Myocyte (in vitro differentiated cells): ENCODE data around the gene KRTAP10-3. TPM values are rescaled to one million over a fixed set of nuclear protein-coding genes. Genes with fewer than 3 reads are reported as not detected.

Source experiments
- DNase-seq: peaks from one replicate; pipeline ENCODE4 v3.0.0-alpha.2; 2012; ENCODE audit warnings: low read depth
- total RNA-seq: library from RNA; depleted of rRNA; stranded (reverse); fragments of >200 nt; gene quantifications from 2 replicates; pipeline ENCODE4 v1.2.3, GENCODE V29; 2014

The KRTAP10-3 gene
- total RNA-seq, 1 donor from 2014 or later: not detected

GRCh38 chr21:44519346-44520325, 39.0 kb downstream of the KRTAP10-3 start:
- no peak for DNase-seq

GRCh38 chr21:44518686-44519085, 39.9 kb downstream of the KRTAP10-3 start:
- no peak for DNase-seq

GRCh38 chr21:44517175-44517899, 41.3 kb downstream of the KRTAP10-3 start:
- DNase-seq: no peak

GRCh38 chr21:44516828-44517174, 41.8 kb downstream of the KRTAP10-3 start:
- no peak for DNase-seq

DNA sequence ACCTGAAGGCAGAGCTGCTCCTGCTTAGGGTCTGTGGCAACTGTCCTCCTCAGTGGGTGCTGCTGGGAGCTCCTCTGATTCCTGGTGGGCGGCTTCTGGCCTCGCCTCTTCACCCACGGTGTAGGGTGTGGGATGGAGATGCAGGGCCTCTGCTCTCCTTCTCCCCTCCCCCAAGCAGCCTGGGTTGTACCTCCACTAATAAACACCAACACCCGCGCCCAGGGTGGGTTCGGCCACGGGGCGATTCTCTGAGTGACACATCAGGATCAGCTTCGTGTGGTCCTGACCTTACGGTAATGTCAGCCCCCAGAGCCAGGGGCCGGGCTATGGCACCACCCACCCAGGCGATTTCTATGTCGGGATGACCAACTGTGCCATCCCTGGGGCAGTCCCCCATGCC, 42.3 kb downstream of the KRTAP10-3 start:
- DNase-seq: no peak

GRCh38 chr21:44515359-44516165, 43.0 kb downstream of the KRTAP10-3 start:
- DNase-seq: no peak

- DNase-seq: no peak
Measured at GRCh38 chr21:44514746-44515358, 43.7 kb downstream of the KRTAP10-3 start.

DNA sequence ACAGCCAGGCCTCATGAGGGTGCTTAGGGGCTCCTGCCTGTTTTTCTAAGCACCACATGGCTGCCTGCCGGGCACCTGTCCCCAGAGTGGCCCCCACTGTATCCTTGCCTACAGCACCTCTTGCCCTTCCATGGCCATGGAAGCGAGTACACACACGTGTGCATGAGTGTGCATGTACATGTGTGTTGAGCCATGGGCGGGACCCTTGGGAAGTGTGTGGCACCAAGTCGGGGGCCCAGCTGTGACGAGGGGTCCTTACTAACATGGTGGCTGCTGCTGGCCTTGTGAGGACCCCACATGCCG, 44.4 kb downstream of the KRTAP10-3 start:
- no peak for DNase-seq

GRCh38 chr21:44513389-44514217, 45.0 kb downstream of the KRTAP10-3 start:
- no peak for DNase-seq

DNA sequence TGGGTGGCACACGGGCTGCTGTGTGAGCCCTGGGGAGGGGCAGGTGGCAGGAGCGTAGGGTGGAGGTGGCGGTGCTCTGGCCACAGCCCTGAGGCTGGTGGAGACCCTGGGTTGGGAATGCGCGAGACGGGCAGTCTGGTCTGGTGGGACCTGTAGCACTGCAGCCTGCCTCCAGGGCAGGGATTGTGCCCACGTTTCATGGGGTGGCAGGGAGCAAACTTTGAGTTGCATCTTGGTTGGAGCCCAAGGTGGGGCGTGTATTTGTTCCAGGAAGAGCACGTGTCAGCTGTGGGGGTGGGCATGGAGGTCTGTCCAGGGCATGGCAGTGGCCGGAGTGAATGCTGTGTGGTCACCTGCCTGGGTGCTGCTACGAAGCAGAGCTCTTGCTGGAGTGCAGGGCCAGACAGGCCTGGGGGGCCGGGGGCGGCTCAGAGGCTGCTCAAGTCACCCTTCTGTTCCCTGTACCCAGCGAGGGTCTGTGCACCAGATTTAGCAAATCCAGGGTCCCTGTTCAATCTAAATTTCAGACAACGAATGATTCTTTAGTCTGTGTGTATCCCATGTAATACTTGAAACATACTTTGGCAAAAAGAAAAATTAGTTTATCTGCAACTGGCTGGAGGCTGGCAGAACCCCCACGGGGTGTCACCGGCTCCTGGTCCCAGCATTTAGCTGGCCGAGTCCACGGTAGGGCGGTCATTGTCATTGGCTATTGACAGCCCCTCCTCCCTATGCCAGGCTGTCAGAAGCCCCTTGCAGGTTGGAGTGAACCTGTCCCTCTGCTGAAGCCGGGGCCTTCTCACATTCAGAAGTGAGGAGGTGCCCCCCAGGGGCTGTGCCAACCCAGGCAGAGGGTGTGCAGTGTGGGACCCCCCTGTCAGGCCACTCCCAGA, 45.9 kb downstream of the KRTAP10-3 start:
- DNase-seq: no peak

DNA sequence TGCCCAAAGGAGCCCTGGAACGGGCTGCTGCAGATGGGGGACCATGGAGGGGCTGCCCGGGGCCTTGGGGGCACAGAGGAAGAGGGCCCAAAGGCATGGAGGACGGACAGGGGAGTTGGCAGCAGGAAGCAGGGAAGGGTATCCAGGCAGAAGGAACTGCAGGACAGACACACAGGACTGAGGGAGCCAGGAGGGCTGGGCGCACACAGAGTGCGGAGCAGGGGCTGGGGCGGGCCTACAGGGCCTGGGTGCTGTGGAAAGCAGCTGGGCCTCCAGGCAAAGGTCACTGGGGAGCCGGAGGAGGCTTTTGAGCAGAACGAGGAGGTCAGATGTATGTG, 46.7 kb downstream of the KRTAP10-3 start:
- DNase-seq: no peak

DNA sequence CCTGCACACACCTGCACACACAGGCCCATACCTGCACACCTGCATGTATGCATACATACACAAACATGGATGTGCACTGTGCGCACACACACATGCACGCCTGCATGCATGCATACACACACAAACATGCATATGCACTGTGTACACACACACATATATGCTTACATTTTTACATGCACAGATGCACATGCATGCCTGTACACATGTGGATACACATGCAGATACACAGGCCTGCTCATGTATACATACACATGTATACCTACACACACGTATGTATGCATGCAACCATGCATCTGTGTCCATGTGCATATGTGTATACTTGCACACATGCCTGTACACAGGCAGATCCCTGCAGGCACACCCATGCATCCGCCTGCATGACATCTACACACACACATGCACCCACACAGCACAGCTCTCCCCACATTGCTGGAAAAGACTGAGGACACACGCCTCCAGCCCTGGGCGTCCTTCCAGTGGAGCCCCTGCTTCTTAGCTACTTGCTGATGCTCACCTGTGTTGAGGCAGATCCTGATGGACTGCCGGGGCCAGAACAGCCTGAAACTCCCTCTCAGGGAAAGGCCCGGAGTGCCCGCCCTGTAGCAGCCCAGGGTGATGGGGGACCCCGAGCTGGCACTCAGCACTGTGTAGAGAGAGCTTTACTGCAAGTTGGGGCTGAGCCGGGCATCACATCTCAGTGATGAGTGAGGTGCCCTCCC, 47.2 kb downstream of the KRTAP10-3 start:
- no peak for DNase-seq

- peak; percentile 31 for DNase-seq
Measured at GRCh38 chr21:44510508-44511218, 47.9 kb downstream of the KRTAP10-3 start.

GRCh38 chr21:44510109-44510507, 48.5 kb downstream of the KRTAP10-3 start:
- DNase-seq: no peak

- DNase-seq: peak; percentile 45
Measured at GRCh38 chr21:44509539-44509938, 49.1 kb downstream of the KRTAP10-3 start.

DNA sequence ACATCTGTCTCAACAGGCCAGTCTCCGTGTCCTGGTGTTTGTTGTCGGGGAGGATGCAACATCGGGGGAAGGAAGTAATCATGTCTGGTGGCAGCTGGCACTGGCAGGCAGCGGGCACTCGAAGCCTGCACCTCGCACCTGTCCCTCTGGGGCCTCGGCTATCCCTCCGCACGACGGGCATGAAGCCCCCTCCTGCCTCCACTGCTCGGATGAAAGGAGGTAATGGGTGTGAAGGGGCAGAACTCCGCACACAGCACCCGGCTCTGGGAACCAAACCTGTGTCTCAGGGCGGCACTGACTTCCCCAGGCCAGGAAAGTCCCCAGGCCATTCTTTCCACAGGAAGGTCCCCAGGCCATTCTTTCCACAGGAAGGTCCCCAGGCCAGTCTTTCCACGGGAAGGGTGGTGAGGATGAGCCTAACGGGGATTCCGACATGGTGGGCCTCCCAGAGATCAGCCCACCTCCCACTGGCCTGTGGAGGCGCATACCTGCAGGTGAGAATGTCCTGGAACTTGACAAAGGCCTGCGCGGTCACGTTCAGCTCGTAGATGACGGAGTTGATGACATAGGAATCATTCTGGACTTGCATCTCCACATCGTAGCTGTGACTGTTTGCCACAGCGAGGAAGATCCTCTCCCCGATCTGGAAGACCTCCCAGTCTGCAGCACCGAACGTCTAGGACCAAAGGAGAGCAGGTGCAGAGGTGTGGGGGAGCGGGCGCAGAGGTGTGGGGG, 49.7 kb downstream of the KRTAP10-3 start:
- no peak for DNase-seq

DNA sequence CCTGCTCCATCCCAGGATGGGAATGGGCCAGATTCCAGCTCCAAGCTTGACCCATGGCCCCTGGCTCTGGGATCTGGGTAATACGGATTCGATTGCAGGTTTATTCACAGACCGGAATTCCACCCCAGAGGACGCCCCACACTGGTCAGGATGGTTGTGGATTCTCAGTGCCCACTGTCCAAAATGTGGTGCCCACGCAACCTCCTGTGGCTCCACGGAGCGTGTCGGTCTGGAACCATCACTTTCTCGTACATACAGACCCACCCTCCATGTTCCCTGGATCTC, 50.2 kb downstream of the KRTAP10-3 start:
- DNase-seq: no peak
